Measurements from ENCODE around the gene ARHGAP31.
"Not testable (repeated sequence)": the region's sequence is repeated elsewhere in the genome, so short reads cannot be mapped to it uniquely, and the experiment has no call there.

ARHGAP31 gene

GRCh38 chr3:119333773-119334509 is 39.8 kb downstream of the ARHGAP31 start:
- POLR2A ChIA-PET (ENCODE audit: low non-redundant PET), result no interaction called here
- CTCF ChIA-PET, result no interaction called here
- H3K27ac ChIP-seq, result no peak overlapping the region
- no peak for TF ChIP-seq CTCF (conservative IDR thresholded peaks at IDR 0.05; ENCODE audit: low read depth)
- no peak for DNase-seq (ENCODE audit: low spot score)

- POLR2A ChIA-PET (ENCODE audit: low non-redundant PET), result no interaction called here
- CTCF ChIA-PET, result no interaction called here
- no peak for DNase-seq (ENCODE audit: low spot score)
- no peak overlapping the region for H3K27ac ChIP-seq
- no peak for TF ChIP-seq CTCF (conservative IDR thresholded peaks at IDR 0.05; ENCODE audit: low read depth)
Measured at GRCh38 chr3:119336823-119337222, 42.6 kb downstream of the ARHGAP31 start.

GRCh38 chr3:119337407-119337806 is 43.2 kb downstream of the ARHGAP31 start:
- H3K27ac ChIP-seq; DNase-seq (ENCODE audit: low spot score); POLR2A ChIA-PET (ENCODE audit: low non-redundant PET); CTCF ChIA-PET: not testable (repeated sequence)

- ChIA-PET POLR2A (ENCODE audit: low non-redundant PET) (no interaction called here), CTCF (no interaction called here)
- no peak for DNase-seq (ENCODE audit: low spot score)
- no peak overlapping the region for H3K27ac ChIP-seq
- no peak for TF ChIP-seq CTCF (conservative IDR thresholded peaks at IDR 0.05; ENCODE audit: low read depth)
Measured at GRCh38 chr3:119338754-119339153, 44.6 kb downstream of the ARHGAP31 start.

- no peak for DNase-seq (ENCODE audit: low spot score)
- TF ChIP-seq CTCF (conservative IDR thresholded peaks at IDR 0.05; ENCODE audit: low read depth), result no peak
- H3K27ac ChIP-seq, result no peak overlapping the region
- POLR2A ChIA-PET (ENCODE audit: low non-redundant PET), result no interaction called here
- CTCF ChIA-PET, result no interaction called here
Measured at GRCh38 chr3:119340014-119340413, 45.8 kb downstream of the ARHGAP31 start.

- POLR2A ChIA-PET (ENCODE audit: low non-redundant PET), result no interaction called here
- no peak overlapping the region for H3K27ac ChIP-seq
- CTCF ChIA-PET, result interaction anchor here (0.5 to 0.7 kb wide), 2 partner anchors 141 to 463 kb away, joined by 3 read pairs; no protein-coding TSS in a partner anchor
- TF ChIP-seq CTCF (conservative IDR thresholded peaks at IDR 0.05; ENCODE audit: low read depth), result no peak
- no peak for DNase-seq (ENCODE audit: low spot score)
Measured at GRCh38 chr3:119340446-119340845, 46.3 kb downstream of the ARHGAP31 start.

- ChIA-PET POLR2A (ENCODE audit: low non-redundant PET) (no interaction called here), CTCF (interaction anchor here (1.1 kb wide), 1 partner anchor 10 kb away, joined by 3 read pairs; no protein-coding TSS in a partner anchor)
- TF ChIP-seq CTCF (conservative IDR thresholded peaks at IDR 0.05; ENCODE audit: low read depth), result no peak
- no peak for DNase-seq (ENCODE audit: low spot score)
- H3K27ac ChIP-seq, result no peak overlapping the region
Measured at GRCh38 chr3:119342176-119342575, 48.0 kb downstream of the ARHGAP31 start.

Data from RWPE1 (cell line).